NCI-H2227 (cell line): Measurements from ENCODE around the gene TNP1.

Experiments
- DNase-seq: peaks from one replicate; lab custom pipeline; 2025; ENCODE audit not compliant: unreplicated experiment; lab: John Stamatoyannopoulos, UW

Gene TNP1

DNA sequence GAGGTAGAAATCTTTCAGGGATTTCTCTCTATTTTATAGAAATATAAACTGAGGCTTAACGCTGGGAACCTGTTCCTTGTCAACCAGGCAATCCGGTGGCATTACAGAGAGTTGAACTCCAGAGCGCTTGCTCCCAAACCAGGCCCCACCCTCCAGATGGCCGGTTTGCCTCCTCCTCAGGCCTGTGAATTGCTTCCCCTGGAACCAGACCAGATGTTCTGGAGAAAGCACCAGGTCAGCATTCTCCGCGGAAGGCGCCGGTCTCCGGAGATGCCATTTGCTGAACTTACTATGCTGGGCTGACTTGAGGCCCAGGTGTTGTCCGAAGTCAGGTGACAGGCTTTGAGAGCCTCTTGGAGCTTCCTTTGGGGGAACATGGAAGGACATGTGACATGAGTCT is 17.2 kb downstream of the TNP1 start:
- no peak for DNase-seq

DNA sequence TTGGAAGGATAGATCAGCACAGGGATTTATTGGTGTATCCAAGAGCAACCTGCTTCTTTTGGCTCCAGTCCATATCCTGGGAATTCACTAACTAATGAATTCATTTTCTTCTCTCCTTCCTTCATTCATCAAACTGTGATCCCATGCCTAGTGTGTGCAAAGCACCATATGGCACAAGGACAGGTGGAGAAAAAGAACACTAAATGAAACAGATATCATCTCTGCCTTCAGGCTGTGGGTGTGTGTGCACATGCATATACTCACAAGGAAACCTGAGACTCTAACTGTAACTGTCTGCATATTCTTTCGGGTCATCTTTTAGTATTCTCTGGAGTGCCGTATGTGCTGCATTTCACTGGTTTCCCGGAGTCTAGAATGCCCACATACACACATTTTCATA is 20.2 kb downstream of the TNP1 start:
- no peak for DNase-seq

DNA sequence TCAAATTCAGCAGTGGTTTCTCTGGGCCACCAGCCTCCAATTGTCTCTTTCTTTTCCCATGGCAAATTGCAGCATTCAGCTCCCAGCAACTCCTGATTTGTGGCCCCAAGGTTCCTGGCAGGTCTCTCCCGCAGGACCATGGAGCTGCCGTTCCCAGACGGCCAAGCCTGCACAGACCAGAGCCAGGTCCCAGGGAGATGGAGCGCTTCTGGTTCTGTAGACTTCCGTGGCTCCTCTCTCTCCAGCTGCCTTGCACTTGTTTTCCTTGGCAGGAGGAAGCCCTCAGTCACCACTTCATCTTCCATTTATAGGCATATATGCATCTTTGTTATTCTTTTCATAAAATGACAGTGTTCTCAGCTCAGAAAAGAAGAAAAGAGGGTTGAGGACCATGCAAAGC is 21.7 kb downstream of the TNP1 start:
- no peak for DNase-seq

DNA sequence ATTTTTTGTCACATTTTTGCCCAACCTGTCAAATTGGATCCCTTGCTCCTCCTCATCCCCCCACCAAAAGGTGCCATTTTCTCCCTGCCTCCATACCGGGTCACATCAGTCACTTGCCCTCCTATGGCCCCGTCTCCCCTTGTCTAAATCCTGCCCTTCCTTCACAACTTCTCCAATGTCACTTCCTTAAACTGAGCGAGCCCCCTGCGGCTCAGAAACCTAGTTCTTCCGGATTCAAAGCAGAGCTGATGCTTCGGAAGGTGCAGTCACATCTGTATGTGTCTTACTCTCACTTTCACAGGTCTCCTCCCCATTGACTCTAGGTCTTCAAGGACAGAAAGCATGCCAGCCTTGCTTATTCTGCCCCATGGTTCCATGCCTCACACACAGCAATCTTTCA is 22.1 kb downstream of the TNP1 start:
- DNase-seq, result no peak

DNA sequence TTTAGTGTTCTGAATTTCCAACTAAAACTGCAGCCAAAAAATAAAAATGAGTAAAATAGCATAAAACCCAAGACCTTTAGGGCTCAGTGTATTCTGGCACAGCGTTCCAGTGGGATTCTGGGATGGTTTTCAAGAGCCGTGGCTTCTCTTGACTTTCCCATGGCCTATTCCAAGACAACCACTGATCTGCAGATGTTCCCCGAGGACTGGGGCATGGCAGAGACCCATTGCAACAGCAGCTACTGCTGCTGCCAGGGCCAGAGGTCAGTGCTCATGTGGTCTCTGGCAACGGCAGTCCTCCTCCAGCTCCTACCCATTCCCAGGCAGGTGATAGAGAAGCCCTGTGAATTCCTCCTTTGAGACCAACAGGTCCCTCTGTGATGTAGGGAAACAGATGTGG is 26.8 kb downstream of the TNP1 start:
- no peak for DNase-seq

DNA sequence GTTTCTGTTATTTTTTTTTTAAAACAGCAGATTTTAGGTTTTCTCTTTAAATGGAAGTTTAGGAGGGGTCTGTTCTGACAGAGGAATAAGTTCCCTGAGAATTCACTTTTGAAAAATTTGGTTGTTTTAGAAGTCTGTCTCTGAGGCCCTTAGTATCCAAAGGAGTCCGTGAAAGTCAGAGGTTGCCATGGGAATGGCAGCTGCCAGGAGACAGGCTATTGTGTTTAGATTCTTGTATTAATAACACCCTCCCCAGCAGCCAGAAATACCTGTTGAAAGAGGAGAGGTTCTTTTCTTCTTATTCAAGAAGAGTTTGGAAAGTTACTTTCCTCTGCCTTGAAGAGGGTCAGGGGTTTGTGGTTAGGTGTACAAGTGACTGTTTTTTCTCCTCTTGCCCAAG is 29.5 kb downstream of the TNP1 start:
- peak; percentile 27 for DNase-seq

DNA sequence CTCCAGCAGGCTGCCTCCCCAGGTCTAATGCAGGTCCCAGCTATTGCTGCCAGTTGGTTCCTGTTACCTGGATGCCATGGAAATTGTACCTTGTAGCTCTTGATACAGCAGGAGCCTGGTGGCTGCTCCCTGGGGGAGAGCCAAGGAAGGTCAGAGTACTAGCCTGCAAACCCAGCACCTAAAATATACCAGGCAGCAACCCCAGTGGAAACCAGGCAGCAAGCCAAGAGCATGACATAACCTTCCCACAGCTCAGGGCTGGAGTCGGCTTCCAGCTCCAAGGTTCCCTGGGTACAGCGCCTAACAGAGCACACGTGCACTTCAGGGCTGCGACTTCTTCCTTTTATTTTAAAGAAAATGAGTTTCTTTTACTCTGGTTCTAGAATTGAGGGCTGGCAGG is 30.3 kb downstream of the TNP1 start:
- DNase-seq, result no peak

DNA sequence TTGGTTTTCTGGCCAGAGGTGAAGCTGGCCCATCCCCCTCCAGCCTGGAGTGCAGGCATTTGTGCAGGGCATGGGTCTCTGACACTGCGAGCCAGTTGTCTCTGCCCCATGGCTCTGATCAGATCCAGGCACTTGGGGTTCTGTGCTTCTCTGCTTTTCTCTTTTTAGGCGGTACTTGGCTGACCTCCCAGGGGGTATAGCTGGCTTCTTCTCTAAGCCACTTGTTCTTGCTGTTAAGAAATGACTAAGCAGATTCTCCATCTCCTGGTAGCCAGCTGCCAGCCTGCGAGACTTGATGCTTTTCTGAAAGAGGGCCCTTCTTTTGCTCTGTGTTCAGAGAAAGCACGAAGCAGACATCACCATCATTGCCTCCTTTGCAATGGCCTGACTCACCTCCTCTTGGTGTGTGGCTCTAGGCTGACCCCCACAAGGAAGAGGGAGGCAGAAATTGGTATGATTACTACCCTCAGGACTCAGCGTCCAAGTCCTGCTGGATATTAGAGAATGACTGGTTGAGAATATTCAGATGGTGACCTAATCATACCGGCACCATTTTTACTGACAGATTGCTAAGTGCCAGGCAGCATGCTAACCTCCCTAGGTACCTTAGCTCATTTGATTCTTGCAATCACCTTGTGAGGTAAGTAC is 32.7 kb downstream of the TNP1 start:
- peak; percentile 14 for DNase-seq

DNA sequence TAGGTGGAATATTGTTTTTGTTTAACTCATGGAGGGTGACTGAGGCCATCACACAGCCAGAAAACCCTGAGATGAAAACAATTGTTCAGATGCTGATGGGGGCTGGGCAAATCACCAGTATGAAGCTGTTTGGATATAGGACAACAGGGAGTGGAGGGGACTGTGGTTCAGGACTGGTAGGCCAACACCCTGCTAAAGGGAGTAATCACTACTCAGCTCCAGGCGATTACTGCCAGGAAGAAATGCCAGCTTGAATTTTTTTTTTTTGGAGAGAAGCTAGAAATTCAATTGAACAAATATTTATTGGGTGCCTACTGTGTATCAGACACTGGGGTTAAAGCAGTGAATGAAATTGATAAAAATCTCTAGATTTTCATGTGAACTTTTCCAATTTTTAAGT is 37.4 kb downstream of the TNP1 start:
- no peak for DNase-seq

DNA sequence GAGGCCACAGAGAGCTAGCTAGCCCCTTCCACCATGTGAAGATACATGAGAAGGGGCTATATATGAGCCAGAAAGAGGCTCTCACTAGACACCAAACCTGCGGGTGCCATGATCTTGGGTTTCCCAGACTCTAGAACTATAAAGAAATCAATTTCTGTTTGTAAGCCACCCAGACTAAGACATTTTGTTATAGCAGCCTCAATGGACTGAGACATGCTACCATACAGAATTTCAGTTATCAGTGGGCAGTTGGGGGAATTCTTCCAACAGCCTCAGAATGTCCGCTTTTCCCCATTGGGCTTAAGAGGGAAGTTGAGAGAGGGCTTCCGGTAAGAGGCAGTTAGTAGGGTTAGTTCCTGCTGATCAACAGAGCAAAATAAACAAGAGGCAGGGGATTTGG is 39.2 kb downstream of the TNP1 start:
- no peak for DNase-seq

DNA sequence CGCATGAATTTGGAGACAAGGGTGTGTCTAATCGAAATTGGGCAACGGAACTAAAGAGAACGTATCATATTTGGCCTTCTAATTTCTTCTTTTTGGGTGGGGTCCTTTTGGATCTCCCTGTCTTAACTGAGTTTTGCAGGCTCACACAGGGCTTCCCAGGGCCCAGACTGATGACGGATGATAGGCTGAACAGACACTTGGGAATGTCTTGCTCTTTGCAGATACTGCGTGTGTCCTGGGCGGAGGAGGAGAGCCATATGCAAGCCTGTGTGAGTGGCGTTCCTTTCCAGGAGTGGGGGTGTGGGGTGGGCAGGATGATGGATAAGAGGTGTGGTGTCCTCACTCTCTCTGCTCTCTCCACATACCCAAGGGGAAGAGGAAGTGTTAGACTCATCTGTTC is 40.1 kb downstream of the TNP1 start:
- no peak for DNase-seq

DNA sequence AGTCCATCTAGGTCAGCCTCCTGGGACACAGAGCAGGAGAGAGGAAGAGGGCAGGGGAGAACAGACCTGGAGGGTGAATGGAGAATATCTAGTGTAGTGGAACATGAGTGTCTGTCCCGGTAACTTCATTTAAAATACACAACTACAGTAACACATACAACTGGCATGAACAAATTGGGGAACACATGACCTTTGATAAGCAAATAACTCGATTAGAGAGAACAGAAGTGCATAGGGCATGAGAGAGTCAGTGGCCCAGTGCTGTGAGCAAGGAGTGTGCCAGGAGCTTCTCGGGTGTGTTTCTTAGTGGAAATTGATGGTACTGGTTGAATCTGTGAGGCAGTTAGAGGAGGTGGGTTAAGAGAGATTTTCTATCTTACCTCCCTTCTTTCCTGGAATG is 40.8 kb downstream of the TNP1 start:
- DNase-seq, result no peak

DNA sequence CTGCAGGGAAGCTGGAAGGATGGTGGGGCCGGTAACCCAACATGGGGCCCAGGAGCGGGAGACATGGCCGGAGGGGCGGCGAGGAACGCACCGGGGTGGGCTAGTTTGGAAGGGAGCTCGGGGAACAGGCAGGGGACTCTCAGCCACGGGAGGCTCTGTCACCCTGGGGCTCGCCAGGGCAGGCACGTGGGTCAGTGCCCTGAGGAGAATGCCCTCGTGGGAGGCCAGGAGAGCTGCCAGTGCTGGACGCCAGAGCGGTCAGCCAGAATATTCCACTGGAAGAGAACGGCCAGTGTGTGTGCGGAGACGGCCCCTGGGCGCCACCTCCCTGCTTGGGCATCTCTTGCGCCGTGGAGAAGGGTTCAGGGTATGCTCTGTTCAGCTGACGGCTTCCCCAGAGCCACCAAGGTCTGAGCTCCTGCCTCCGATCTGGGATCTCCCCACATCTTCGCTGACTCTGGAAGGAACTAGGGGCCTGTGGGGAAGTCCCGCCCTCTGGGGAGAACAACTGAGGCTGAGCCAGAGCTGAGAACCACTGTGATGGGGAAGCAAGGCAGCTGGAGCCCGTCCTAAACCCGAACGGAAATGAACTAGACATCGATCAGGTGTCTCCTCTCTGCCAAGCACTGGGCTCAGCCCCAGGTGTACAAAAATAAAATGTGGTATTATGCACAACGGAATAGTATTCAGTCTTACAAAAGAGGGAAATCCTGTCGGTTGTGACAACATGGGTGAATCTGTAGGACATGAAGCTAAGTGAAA is 49.3 kb downstream of the TNP1 start:
- DNase-seq, result no peak
